Vagina (tissue), 2 donors: ENCODE data around the gene LRSAM1.
A peak's percentile ranks its signal among the peaks of the same experiment; 100 is the strongest.

Experiments used
- POLR2A ChIP-seq, 2 donors: fragments of 450-650 bp; IDR thresholded peaks; one replicate each; pipeline ENCODE4 v1.6.1; 2017; ENCODE audit warnings: antibody characterized with exemption in 2 of 2, mild to moderate bottlenecking in 2 of 2, moderate library complexity in 2 of 2
- POLR2AphosphoS5 ChIP-seq, 2 donors: sonication (generic); formaldehyde crosslinking; IDR thresholded peaks; one replicate each; pipeline ENCODE4 v1.9.0; 2017; ENCODE audit warnings: antibody characterized with exemption in 2 of 2, mild to moderate bottlenecking in 2 of 2, low read depth in 1 of 2; ENCODE audit not compliant: insufficient read depth in 1 of 2
- TF ChIP-seq, protein P1 (sequence below), 3 experiments: fragments of 450-650 bp in 2 of 3; fragments of 200-600 bp in 1 of 3; sonication (generic) in 1 of 3; IDR thresholded peaks; one replicate each; pipeline ENCODE4 v1.5.1; 2017 to 2019; ENCODE audit warnings: antibody characterized with exemption in 3 of 3, mild to moderate bottlenecking in 2 of 3, moderate library complexity in 2 of 3

DNA sequence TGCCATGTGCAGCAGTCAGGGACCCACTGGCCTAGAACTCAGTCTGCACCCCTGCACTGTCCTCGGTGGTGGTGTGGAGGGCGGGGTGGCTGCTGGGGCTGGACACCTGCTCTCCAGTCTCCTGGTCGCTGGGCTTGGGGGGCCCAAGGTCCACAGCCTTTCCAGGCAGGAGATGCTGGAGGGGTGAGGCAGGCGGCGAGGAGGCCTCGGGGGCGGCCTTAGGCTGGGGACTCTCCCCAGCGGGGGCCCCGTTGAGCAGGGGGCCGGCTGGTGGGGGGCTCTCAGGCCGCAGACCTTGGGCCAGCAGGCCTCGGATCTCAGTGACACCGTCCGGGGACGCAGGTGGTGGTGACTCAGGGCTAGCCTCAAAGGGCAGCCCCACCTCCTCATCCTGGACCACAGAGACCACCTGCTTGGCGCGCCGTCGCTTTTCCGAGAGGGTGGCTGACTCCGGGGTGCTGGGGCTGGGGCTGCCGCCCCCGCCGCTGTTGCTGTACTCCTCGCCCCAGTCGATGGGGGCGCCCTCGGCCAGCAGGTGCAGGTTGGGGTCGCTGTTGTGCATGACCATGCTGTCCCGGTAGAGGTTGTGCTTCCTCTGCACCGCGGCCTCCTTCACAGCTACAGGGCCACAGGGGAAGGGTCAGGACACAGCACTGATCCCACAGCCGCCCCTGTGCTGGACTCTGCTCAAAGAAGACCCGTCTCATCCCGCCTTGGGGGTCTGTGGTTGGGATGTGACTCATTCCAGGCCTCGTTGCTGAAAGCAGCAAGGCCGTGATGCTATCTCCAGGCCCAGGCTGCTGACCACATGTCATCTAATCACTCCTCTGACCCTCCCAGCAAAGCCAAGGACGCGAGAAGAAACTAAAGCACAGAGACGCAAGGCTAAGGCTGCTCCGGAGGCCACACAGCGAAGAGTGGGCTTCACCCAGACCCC, 55.8 kb downstream of the LRSAM1 start:
- TF ChIP-seq POLR2A (IDR thresholded peaks at IDR 0.05) = no peak
- TF ChIP-seq, protein P1, sequence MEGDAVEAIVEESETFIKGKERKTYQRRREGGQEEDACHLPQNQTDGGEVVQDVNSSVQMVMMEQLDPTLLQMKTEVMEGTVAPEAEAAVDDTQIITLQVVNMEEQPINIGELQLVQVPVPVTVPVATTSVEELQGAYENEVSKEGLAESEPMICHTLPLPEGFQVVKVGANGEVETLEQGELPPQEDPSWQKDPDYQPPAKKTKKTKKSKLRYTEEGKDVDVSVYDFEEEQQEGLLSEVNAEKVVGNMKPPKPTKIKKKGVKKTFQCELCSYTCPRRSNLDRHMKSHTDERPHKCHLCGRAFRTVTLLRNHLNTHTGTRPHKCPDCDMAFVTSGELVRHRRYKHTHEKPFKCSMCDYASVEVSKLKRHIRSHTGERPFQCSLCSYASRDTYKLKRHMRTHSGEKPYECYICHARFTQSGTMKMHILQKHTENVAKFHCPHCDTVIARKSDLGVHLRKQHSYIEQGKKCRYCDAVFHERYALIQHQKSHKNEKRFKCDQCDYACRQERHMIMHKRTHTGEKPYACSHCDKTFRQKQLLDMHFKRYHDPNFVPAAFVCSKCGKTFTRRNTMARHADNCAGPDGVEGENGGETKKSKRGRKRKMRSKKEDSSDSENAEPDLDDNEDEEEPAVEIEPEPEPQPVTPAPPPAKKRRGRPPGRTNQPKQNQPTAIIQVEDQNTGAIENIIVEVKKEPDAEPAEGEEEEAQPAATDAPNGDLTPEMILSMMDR (IDR thresholded peaks at IDR 0.05) = no peak
- peak in 1 of 2 donors; percentile 48 for TF ChIP-seq POLR2AphosphoS5 (IDR thresholded peaks at IDR 0.05; ENCODE audit: insufficient read depth in 1 of 2, low read depth in 1 of 2)
